Inflammatory macrophage (primary cell): Measurements from ENCODE around the gene PNMA6F.
"Not testable (repeated sequence)": the region's sequence is repeated elsewhere in the genome, so short reads cannot be mapped to it uniquely, and the experiment has no call there.

Experiments used
- DNase-seq, 2 donors: peaks; one replicate each; pipeline ENCODE4 v3.0.0-alpha.2; 2020 to 2022

Gene PNMA6F

DNA sequence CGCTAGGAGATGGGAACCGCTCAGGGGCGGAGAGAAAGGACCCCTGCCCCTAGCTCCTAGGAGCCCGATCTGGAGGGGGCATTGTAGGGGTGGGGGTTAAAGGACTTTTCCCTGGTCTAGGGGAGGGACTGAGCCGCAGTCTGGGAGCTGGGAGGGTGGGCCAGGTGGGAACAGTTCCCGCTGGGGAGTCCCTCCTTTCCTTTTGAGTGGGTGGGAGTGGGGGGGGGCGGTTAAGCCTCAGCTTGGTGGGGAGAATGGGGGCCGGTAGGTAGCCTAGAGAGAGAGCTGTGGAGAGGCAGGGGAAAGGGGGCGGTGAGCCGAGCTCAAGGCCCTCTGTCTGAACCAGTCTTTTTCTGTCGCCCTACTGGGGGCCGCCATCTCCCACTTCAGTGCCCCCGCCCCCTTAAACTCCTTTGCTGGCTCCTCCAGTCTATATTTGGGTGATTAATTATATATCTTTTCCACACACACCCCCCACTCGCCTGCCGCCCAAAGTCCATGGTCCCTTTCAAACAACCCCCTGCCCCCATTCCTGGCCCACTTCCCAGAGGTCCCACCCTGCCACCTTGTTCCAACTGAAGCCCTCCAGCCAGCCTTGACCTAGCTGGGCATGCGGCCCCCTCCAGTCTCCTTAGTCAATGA, 13.2 kb upstream of the PNMA6F start:
- no peak for DNase-seq

DNA sequence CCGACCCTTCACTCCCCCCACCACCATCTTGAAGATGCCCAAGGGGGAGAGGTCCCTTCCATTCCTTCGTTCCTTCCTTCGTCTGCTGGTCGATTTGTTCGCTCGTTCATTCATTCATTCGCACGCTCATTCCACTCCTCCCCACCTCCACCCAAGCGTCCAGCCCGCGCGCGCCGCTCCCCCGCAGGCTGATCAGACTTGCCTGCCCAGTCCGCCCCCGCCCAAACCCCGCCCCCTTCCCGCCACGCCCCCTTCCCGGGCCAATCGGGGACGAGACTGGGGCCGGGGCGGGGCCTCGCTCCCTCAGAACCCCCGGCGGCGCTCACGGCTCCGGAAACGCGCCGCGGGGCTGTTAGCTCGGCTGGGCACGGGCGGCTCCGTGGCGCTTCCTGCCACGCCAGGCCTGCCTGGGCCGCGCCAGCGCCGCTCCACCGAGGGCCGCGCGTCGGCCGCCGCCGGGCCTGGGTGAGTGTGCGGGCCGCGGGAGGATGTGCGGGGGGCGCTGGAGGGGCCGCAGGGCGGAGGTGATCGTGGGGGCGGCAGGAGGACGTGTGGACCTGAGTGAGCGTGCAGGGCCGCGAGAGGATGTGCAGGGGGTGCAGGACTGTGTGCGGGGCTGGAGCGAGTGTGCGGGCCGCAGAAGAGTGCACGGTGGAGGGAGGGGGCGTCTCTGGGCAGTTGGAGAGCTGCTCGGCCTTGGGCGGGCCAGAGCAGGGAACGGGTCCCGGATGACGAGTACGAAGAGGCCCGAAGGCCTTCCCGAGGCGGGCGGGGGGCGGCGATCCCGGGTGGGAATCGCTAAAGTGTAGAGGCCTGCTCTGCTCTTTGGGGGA, 12.5 kb upstream of the PNMA6F start, which contains the start of gene ZNF275:
TSS of gene ZNF275 (plus strand) at position 333 of the 833 bp plus-strand sequence. CDS start 2,527 bp downstream, outside the sequence.
- DNase-seq, result peak; percentile 69 to 79

DNA sequence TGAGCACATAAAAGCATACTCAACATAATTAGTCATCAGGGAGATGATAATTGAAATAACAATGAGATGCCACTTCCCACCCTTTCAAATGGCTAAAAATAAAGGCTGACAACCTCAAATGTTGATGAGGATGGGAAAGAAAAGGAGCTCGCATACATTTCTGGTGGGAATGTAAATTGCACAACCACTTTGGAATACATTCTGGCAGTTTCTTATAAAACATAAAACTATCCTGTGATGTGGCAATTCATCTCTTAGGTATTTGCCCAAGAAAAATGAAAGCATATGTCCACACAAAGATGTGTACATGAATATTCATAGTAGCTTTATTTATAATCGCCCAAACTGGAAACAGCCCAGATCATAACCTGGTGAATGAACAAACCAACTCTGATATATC, 11.7 kb upstream of the PNMA6F start:
- DNase-seq, result no peak

DNA sequence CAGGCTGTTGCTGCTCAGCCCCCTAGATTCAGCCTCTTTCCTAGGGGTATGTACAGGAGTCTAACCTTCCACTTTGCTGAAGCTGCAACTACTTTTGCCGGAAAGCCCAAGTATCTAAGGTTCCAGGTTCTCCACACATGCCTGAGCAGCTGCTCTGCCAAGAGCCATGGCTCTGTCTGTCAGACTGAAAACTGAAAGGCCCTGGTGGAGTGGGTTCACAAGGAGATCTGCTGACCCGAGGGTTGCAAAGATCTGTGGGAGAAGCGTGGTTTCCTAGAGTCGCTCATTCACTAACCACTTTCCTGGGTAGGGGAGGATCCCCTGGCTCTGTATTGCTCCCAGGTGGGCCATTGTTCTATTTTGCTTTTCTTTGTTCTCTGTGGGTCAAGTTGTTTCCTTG, 6.0 kb upstream of the PNMA6F start:
- no peak for DNase-seq

DNA sequence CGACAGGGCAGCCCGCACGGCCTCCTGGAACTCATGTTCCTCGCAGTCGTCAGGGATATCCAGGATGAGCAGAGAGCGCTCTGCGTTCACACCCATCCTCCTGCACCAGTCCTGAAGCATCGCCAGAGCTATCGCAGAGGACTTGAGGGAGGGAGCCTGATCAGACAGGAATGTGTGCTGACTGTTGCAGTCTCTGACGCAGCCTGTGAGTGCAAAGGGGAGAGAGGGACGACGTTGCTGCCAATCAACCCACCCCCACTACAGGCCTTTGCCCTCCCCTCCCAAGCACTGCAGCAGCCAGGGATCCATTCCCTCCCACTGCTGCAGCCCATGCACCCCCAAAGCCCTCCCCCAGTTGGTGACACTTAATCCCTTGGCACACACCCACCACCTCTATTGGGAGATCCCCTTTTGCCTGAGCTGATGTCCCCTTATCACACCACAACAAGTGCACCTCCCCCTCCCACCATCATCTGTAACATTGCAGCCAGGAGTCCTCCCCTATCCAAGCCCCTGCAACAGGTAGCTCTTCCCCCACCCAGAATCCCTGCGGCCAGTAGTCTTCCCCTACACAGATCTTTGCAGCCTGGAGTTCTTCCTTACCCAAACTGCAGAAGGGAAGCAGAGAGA, 897 bp downstream of the PNMA6F start:
- DNase-seq, result no peak

DNA sequence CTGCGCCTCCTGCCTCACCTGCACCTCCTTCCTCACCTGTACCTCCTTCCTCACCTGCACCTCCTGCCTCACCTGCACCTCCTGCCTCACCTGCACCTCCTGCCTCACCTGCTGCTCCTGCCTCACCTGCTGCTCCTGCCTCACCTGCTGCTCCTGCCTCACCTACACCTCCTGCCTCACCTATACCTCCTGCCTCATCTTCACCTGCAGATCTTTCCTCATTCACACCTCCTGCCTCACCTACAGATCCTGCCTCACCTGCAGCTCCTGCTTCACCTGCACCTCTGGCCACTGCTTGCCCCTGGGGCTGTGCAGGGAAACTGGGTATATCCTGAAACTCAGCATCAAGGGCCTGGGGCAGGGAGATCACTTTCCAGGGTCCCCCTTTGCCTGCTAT, 1.5 kb downstream of the PNMA6F start:
- DNase-seq, result not testable (repeated sequence)

DNA sequence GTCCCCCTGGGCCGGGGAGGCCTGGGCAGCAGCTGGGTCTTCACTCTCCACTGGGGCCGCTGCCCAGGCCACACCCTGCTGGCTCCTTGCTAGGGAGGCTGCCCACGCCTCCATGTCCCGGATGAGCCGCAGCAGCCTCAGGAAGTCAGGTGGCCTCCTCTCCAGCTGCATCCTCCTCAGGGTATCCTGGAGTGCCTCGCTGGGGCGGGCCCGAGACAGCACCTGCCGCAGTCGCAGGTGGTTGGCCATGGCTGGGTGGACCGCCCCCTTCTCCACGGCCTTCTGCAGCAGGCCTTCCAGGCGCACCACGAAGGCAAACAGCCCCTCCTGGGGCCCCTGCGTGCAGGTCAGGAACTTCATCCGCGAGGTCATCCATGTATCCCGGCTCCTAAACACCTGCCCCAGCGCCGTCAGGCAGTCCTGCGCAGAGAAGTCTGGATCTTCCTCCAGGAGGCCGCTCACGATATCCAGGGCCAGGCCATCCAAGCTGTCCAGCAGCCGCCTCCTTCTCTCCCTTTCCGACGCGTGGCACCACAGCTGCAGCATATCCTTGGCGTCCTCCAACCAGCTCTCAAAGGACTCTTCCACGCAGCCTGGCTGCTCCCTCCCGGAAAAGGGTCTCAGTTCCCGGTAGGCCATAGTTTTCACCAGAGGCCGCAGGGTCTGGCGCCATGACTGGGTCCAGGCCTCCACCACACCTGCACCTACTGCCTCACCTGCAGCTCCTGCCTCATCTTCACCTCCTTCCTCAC, 2.1 kb downstream of the PNMA6F start:
- DNase-seq, result no peak

DNA sequence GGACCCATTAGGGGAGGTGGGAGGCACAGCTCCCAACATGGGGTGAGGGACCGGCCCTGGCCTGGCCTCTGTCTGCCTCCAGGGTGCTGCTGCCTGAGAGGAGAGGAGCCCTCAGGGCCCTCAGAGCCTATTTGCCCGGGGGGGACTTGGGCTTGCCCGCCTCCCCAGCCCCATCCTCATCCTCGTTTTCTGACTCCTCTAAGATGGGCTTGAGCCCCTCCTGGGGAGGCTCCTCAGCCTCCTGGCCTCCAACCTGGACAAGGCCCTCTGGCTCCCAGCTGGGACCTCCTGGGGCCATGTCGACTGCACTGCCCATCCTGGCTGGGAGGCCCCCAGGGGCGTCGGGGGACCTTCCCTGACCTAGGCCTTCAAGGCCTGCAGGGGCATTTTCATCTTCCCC, 2.8 kb downstream of the PNMA6F start:
- no peak for DNase-seq

DNA sequence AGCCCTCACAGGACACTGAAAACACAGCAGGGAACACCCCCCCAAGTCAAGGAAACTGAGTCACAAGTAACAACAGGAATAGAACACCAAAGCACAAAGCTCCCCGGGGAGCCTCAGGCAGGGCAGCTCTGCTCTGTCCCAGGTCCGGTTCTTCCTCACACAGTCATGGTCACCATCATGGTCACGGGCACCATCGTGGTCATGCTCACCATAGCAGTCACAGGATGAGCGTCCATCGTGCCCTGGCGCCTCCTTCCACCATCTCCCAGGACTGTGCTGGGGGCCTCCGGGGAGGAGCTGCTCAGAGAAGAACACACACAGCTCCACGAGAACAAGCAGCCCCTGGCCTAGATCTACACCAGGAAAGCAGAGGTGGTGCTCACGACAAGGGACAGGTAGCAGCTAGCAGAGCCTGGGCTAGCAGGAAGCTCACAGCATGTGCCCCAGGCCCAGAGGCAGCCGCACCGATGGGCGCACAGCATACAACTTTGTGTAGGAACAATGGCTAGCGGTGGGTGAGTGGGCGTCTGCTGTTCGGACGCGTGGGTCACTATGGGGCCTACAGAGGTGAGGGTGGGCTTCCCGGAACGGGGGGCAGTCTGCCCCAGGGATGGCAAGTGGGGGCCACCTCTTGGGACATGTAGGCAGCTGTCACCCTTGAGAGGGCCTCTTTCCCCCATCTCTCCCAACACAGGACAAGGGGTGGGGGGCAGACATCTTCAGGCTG, 3.4 kb downstream of the PNMA6F start:
- DNase-seq, result no peak

DNA sequence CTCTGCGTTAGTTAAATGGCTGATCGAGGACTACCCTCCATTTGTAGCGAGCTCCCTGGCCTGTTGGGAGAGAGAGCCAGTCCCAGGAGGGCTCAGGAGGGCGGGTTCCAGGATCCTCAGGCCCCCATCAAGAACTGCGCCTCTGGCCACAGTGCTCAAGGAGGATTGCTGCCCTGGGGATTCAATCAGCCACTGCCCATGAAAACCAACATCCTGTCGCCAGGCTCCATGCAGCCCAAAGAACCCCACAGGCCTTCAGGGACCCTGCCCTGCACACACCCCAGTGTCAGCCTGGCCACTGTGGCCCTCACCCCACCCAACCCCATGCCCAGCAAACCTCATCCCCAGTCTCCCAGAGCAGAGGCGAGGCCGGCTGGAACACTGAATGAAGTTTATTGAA, 4.3 kb downstream of the PNMA6F start:
- DNase-seq, result no peak

DNA sequence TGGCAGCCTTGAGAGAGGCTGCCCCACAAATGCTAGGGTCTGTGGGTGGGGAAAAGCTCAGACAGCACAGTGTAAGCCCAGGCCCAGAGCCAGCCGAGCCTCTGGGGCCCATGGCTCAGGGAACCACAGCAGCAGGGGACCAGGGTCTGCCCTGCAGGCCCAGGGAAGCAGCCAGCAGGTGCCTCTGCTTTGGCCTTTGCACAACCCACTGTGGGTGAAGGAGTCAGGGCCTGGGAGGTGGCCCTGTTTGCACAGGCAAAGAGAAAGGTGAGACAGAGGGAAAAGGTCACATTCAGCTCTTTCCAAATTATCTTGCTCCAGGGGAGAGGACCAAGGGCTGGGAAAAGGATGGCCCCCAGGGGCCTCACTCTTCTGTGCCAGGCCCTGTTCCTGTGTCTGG, 8.7 kb downstream of the PNMA6F start:
- no peak for DNase-seq

DNA sequence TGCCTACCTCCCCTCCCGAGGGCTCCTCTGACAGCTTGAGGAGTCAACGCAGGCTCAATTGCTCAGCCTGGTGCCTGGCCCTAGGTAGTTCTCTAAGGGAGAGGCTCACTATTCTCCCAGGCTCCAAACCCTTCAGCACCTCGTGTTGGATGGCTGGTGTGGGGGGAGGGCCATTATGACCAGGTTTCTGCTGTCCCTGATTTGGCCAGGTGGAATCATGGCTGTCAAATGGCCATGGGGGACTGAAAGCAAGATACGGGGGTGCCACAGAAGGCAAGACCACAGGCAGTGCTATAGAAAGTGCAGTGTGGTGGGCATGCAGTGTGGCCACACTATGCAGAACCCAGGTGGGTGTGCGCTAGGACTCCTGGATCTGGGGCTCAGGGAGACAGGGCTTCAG, 9.5 kb downstream of the PNMA6F start:
- DNase-seq, result no peak

DNA sequence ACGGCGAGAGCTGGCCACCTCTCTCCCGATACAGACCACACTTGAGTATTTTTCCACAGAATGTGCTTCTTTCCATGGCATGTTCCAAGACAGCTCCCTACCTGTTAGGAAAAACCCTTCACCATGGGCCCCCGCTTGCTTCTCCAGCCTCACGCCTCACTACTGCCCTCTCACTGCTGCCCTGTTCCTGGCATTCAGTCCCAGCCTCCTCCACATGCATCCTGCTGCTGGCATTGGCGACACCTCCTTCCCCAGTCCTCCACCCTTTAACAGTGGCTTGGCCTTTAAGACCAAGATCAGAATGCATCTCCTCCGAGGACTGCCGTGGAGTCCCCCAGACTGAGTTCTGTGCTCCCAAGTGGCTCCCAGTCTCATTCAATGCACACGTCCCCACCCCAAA, 10.7 kb downstream of the PNMA6F start:
- DNase-seq, result no peak

DNA sequence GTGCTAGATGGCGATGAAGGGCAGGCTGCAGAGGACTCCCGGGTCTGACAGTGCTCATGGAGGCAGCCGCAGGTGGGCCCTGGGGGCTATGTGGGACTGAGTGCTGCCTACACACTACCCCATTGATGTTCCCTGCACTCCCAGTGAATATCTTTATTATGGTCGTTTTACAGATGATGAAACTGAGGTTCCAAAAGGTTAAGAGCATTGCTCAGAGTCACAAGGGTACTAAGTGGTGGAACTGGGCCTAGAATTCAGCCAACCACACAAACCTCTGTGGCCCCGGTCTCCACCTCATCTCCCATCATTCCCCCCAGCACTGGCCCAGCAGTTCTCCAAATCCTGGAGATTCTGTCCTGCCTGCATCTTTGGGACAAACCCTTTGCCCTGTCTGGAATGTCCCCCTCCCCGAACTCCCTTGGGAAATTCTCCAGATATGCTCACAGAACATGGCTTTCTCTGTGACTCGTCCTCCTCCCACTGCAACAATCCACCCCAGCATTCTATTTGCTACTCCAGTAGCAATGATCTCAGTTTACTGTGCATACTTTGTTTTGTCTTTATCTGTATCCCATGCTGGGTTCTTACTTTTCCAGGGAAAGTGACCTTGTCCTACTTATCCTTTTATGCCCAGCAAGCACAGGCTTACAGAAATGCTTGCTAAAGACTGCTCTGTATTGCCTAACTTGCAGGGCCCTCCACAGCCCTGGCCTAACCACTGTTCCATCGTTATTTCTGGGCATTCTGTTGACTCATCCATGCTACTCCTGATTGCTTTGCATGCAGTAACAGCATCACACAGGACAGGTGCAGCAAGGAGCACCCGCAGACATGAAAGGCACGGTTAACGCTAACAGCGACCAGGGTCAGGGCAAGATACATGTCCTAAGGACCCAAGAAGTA, 14.0 kb downstream of the PNMA6F start:
- DNase-seq, result peak; percentile 10 to 49

DNA sequence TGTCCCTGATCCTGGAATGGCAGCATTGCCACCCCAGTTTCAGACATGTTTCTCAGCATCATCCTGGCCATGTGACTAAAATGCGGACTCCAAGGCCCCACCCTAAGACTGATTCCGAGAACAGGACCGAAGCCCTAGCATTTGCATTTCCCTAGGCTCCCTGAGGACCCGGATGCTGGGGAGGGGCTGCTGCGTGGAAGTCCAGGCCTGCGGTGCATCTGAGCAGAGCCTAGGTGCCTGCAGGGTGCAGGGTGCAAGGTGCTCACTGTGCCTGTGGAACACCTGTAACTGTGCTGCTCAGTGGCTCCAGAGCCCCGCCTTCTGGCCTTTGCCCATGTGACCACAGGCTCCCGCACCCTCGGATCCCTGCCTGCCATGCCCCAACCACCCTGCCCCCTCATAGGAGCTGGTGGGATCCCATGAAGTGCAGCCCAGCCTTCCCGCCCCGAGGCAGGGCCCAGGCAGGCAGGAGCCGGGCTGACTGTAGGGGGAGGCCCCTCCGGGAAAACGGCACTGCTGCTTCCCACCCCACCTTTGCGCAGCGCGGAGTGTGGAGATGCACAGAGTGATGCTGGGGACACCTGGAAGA, 14.9 kb downstream of the PNMA6F start:
- DNase-seq, result no peak

DNA sequence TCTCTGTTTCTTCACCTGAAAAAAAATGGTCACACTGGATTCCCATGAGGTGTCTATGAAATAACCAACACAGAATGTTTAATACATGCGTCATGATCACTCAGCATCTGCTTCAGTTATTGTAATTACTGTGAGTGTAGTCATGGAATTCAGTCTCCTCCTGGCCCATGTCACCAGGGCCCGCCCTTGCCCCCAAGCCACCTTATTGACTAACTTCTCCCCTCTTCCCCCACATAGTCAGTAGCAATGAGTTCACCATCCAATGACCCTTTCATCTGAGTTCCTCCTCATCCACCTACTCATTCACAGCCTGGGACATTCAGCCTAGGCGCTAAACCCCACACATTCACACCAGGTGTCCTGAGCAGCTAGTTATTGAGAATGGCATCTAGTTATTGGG, 15.6 kb downstream of the PNMA6F start:
- DNase-seq, result peak; percentile 32 to 70

DNA sequence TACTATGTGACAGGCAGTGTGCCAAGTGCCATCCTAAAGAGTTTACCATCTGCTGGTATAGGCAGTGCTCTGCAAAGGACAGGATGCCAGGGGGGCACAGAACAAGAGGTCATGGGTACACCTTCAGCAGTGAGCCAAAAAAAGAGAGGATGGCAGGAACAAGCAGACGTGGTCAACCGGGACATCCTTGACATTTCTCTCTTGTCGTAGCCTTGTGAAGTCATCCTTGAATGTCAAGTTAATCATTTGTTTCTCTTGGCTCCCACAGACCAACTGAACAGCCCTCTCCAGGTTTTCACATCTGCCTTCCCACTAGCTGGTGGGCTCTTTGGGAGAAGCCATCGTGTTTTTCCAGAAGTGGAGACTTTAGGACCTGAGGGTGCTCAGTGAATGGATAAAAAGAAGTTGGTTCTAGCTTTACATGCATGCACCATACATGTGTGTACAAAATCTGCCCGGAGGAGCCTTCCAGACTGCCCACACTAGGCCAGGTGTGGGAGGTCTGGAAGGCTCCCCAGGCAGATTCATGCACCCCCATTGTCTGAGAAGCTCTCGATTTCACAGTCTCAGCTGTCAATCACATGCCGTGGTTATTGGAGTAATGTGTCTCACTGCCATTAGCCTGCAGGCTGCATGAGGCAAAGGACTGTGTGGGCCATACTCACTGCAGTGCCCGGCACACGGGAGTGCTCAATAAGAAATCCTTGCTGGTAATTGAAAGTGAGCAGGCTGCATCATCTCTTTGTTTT, 16.4 kb downstream of the PNMA6F start:
- peak in 1 of 2 donors; percentile 3 for DNase-seq

DNA sequence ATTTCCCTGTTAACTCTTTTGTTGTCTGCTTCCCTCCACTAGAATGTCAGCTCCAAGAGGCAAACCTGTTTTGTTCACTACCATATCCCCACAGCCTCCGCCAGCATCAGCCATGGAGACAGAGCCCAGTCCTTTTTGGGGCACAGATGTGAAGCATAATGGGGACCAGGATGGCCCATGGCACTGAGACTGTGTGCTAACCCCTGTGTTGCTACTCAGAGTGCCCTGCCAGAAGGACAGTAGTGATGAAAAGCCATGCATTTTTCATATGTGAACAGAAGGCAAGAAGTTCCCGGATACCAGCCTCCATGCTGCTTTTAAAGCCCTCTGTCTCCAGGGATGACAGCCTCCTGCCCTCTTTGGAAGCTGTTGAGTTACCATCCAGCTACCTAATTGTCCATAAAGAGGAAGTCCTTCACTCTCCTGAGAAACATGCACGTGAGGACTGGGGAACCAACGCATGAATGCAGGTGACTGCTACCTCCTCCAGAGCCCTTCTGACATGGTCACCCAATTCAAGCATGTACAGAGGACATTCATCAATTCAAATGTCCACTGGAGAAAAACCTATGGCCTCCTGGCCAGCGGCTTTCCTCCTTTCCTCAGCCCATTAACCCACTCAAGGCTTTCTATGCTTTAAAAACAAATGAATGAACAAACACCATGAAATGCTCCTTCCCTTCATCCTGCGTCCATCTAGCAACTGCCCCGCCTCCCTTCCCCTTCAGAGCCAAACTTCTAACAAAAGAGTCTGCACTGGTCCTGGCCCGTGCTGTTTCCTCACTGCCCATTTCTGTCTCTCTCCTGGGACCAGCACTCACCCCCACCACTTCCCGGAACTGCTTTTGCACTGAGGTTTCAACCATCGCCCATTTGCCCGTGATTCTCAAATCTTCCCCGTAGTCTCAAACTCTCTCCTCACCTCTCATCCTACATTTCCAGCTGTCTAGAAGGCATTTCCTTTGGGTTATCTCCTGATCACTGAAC, 18.0 kb downstream of the PNMA6F start:
- no peak for DNase-seq

DNA sequence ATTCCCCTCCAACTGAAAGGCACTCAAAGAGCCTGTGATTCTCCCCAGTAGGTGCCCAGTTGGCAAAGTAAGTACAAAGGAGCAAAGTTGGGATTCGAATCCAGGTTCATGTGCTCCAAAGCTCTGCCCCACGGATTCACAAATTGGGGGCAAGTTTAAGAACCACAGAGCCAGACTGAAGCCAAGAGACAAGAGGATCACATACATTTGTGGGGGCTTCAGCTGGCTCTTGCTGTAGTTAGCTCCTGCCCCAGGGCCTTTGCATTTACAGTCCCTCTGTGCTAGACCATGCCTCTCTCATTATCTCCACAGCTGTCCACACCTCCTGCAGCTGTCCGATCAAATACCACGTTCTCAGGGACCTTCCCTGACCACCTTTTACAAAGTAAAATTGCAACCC, 18.8 kb downstream of the PNMA6F start:
- DNase-seq, result no peak
